ENCODE results near the gene TMCO4. TPM values are rescaled to one million over a fixed set of nuclear protein-coding genes. Genes with fewer than 3 reads are reported as not detected.

The TMCO4 gene
- total and polyA plus RNA-seq, 2 of the 4 experiments (the other 2 are of a cell fraction), result 7.3 to 8.6 TPM

GRCh38 chr1:19648239-19648638, 151.5 kb downstream of the TMCO4 start:
- Histone ChIP-seq H3K36me3 (ENCODE audit: control insufficient read depth, insufficient read depth, low read length) (peaks cover 2% of the 10 kb centered on the region; the same call in 1 of the 2 replicates), H2AK5ac (ENCODE audit: low read depth, low read length) (no peak overlapping the region), H3K9me3 (ENCODE audit: control insufficient read depth, insufficient read depth, low read length) (no peaks in the 10 kb centered on the region), H2BK120ac (ENCODE audit: low read depth, low read length) (no peak overlapping the region), H3K79me1 (ENCODE audit: low read depth in 1 of 2, low read length in 2 of 2) (peaks cover 4 to 59% of the 10 kb centered on the region in 2 experiments; a peak in 2 of 4 replicates), H4K91ac (ENCODE audit: insufficient read depth, low read depth, low read length) (no peak overlapping the region), H2BK15ac (ENCODE audit: low read depth, low read length) (no peak overlapping the region), H3K27me3 (ENCODE audit: control insufficient read depth, insufficient read depth, low read length) (no peaks in the 10 kb centered on the region), H3K14ac (replicated peaks; ENCODE audit: low read depth, low read length) (no peak overlapping the region), H2BK20ac (ENCODE audit: low read depth, low read length) (no peak overlapping the region), H3K4me3 (ENCODE audit: insufficient read depth, low read depth, low read length) (no peak overlapping the region), H2AFZ (replicated peaks; ENCODE audit: low read length, poor library complexity) (no peak overlapping the region), H3K4me1 (ENCODE audit: control insufficient read depth, insufficient read depth, low read length) (peaks cover 22% of the 10 kb centered on the region; the same call in 1 of the 2 replicates), H3K18ac (ENCODE audit: low read depth, low read length) (no peak overlapping the region), H3K27ac (ENCODE audit: insufficient read depth, low read length) (no peak overlapping the region), H3K9ac (ENCODE audit: low read depth, low read length) (no peak overlapping the region), H4K5ac (ENCODE audit: low read depth, low read length) (no peak overlapping the region), H4K8ac (ENCODE audit: low read depth in 2 of 2, low read length in 2 of 2) (no peak overlapping the region), H3K4ac (ENCODE audit: low read depth, low read length) (no peak overlapping the region), H3K4me2 (ENCODE audit: low read depth, low read length) (no peak overlapping the region; the same call in 1 of the 2 replicates), H2BK5ac (ENCODE audit: low read depth, low read length, poor library complexity, severe bottlenecking) (no peak overlapping the region), H3K56ac (ENCODE audit: extremely low read depth, insufficient read depth, low read length) (no peak overlapping the region), H4K20me1 (ENCODE audit: insufficient read depth, low read length) (peaks cover 44% of the 10 kb centered on the region), H3K9me1 (ENCODE audit: insufficient read depth, low read length) (no peaks in the 10 kb centered on the region; the same call in 1 of the 2 replicates), H2AK9ac (replicated peaks; ENCODE audit: low read depth, low read length, poor library complexity) (peak overlapping the region; percentile 51), H3K23ac (ENCODE audit: low read depth, low read length) (no peak overlapping the region)
- ATAC-seq (ENCODE audit: low read depth) (no peak), DNase-seq (no peak)
- intact Hi-C loops (cut with micrococcal nuclease) (no loop called here), dilution Hi-C loops (cut with HindIII; ENCODE audit: low sequenced_read_pairs, unreplicated experiment) (no loop called here), in situ Hi-C loops (cut with MboI; ENCODE audit: low sequenced_read_pairs) (loop anchor here (5.0 to 10.0 kb wide), 2 partner anchors 163 to 306 kb away; partner anchors contain the start of gene CAPZB)
- ChIA-PET CTCF (interaction anchor here (1.0 kb wide), 1 partner anchor 148 kb away, joined by 4 read pairs; no protein-coding TSS in a partner anchor), POLR2A (ENCODE audit: unreplicated experiment) (no interaction called here)
- BruUV-seq (replicated peaks), result no TSS peak
- WGBS, 2 experiments (ENCODE audit: extremely low coverage in 2 of 2, insufficient read length in 1 of 2), result 51% methylated on average over 7 of the region's 14 CpGs; no CpG with 5 or more reads in 1 of the 2 experiments
- TF ChIP-seq CHD1 (IDR thresholded peaks at IDR 0.05; ENCODE audit: low read depth, low read length), result no peak
- TF ChIP-seq MAZ (IDR thresholded peaks at IDR 0.05; ENCODE audit: borderline replicate concordance, low read depth, low read length), result no peak
- no peak for TF ChIP-seq POLR2A (IDR thresholded peaks at IDR 0.05; ENCODE audit: low read depth, low read length)
- TF ChIP-seq ELK1 (IDR thresholded peaks at IDR 0.05; ENCODE audit: borderline replicate concordance, low read depth, low read length), result no peak
- TF ChIP-seq RAD21 (IDR thresholded peaks at IDR 0.05; ENCODE audit: low read length), result no peak
- TF ChIP-seq MAFK (IDR thresholded peaks at IDR 0.05; ENCODE audit: low read depth, low read length), result no peak
